ENCODE measurements around the gene TFCP2L1. TPM values are rescaled to one million over a fixed set of nuclear protein-coding genes. Genes with fewer than 3 reads are reported as not detected.

TFCP2L1 gene
- total and polyA plus RNA-seq, 2 donors (not counting 3 experiments of a cell fraction or from before 2014, with no cell fraction given): not detected

DNA sequence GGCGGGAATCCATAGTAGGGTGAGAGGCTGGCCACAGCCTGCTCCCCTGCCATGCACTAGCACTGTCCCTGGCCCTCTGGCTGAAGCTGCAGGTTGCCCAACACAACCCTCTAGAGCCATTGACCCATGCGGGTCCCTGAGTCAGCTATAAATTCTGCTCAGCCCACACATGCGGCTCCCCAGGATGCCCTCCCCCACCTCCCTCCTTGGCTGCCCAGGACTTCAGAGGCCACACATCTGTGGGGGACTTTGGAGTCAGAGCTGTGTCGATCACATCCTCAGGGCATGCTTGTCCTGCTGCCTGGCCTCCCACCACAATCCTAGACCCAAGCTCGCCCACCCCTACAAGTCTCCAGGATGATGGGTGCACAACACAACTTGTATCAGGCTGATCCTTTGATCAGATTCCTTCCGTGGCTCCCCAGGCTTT lies 97.0 kb downstream of the TFCP2L1 start:
- dilution Hi-C loops (cut with MboI; ENCODE audit: extremely low pct_ligation_motif_present, low sequenced_read_pairs) (no loop called here), intact Hi-C loops (cut with micrococcal nuclease) (no loop called here)
- ChIA-PET CTCF (no interaction called here), POLR2A (no interaction called here)
- DNase-seq (ENCODE audit: low read depth, low spot score) (no peak), FAIRE-seq (no peak)
- Histone ChIP-seq H3K79me2 (ENCODE audit: control insufficient read depth, insufficient read depth, low read length) (no peaks in the 10 kb centered on the region), H3K4me3 (replicated peaks in 1 of 3; ENCODE audit: insufficient read depth in 1 of 3, low read depth in 1 of 3, low read length in 3 of 3) (no peak overlapping the region), H3K9ac (replicated peaks; ENCODE audit: extremely low read depth, insufficient read depth, low read length) (no peak overlapping the region), H3K4me2 (ENCODE audit: insufficient read depth, low read length) (no peak overlapping the region), H3K36me3 (ENCODE audit: control insufficient read depth in 2 of 2, extremely low read depth in 1 of 2, insufficient read depth in 2 of 2, low read length in 2 of 2) (no peaks in the 10 kb centered on the region), H3K4me1 (ENCODE audit: control insufficient read depth, extremely low read depth, insufficient read depth, low read length) (no peaks in the 10 kb centered on the region), H3K27me3 (ENCODE audit: control insufficient read depth in 2 of 2, insufficient read depth in 2 of 2, low read length in 2 of 2) (no peaks in the 10 kb centered on the region), H3K9me3 (replicated peaks; ENCODE audit: control insufficient read depth, insufficient read depth, low read length) (no peaks in the 10 kb centered on the region), H3K9me1 (replicated peaks; ENCODE audit: control insufficient read depth, extremely low read depth, insufficient read depth, low read length) (no peaks in the 10 kb centered on the region), H3K27ac (ENCODE audit: insufficient read depth, low read depth, low read length) (no peak overlapping the region), H4K20me1 (replicated peaks; ENCODE audit: control insufficient read depth, extremely low read depth, insufficient read depth, low read length) (no peaks in the 10 kb centered on the region), H2AFZ (ENCODE audit: low read depth, low read length) (no peak overlapping the region)
- no TSS peak for BruUV-seq (replicated peaks)
- TF ChIP-seq POLR2A (IDR thresholded peaks at IDR 0.05; ENCODE audit: low read depth, low read length) (no peak), MAX (IDR thresholded peaks at IDR 0.05; ENCODE audit: insufficient read depth, insufficient read length) (no peak), MYC (IDR thresholded peaks at IDR 0.05; ENCODE audit: low read depth, low read length) (no peak), GATA2 (IDR thresholded peaks at IDR 0.05; ENCODE audit: insufficient read depth, insufficient read length, low read depth, low read length) (no peak), JUN (IDR thresholded peaks at IDR 0.05; ENCODE audit: borderline replicate concordance, insufficient read depth, insufficient read length, low read depth) (no peak), POLR2AphosphoS5 (IDR thresholded peaks at IDR 0.05; ENCODE audit: insufficient read depth, low read depth, low read length) (no peak), EZH2 (IDR thresholded peaks at IDR 0.05; ENCODE audit: borderline replicate concordance, low read depth, low read length, severe bottlenecking) (no peak), FOS (IDR thresholded peaks at IDR 0.05; ENCODE audit: borderline replicate concordance, insufficient read depth, low read length) (no peak)
- TF ChIP-seq, protein P1, sequence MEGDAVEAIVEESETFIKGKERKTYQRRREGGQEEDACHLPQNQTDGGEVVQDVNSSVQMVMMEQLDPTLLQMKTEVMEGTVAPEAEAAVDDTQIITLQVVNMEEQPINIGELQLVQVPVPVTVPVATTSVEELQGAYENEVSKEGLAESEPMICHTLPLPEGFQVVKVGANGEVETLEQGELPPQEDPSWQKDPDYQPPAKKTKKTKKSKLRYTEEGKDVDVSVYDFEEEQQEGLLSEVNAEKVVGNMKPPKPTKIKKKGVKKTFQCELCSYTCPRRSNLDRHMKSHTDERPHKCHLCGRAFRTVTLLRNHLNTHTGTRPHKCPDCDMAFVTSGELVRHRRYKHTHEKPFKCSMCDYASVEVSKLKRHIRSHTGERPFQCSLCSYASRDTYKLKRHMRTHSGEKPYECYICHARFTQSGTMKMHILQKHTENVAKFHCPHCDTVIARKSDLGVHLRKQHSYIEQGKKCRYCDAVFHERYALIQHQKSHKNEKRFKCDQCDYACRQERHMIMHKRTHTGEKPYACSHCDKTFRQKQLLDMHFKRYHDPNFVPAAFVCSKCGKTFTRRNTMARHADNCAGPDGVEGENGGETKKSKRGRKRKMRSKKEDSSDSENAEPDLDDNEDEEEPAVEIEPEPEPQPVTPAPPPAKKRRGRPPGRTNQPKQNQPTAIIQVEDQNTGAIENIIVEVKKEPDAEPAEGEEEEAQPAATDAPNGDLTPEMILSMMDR (IDR thresholded peaks at IDR 0.05; ENCODE audit: extremely low read depth in 1 of 2, insufficient read depth in 1 of 2, low read depth in 1 of 2, low read length in 2 of 2): no peak

All from endothelial cell of umbilical vein (primary cell).